Fibroblast of lung (primary cell): Measurements from ENCODE around the gene GPRC5C. TPM values are rescaled to one million over a fixed set of nuclear protein-coding genes. Genes with fewer than 3 reads are reported as not detected.
"Not testable (repeated sequence)": the region's sequence is repeated elsewhere in the genome, so short reads cannot be mapped to it uniquely, and the experiment has no call there.

Experiments
- DNase-seq, 2 donors: peaks; one replicate each; pipeline versions ENCODE4 v3.0.0 to v3.0.0-alpha.2; 2010; ENCODE audit warnings: low read depth in 2 of 2
- H2AFZ ChIP-seq: 2 replicates; pipeline ENCODE4 v1.5.1; 2012; ENCODE audit warnings: low read length, control low read depth, inconsistent platforms
- H3K27ac ChIP-seq: 2 replicates; pipeline ENCODE4 v1.5.1; 2011; ENCODE audit warnings: low read length, control low read depth; ENCODE audit not compliant: insufficient read depth
- H3K27me3 ChIP-seq: 2 replicates; pipeline ENCODE4 v1.5.1; 2011; ENCODE audit warnings: mild to moderate bottlenecking, low read length; ENCODE audit not compliant: control insufficient read depth, insufficient read depth
- H3K36me3 ChIP-seq: 2 replicates; pipeline ENCODE4 v1.5.1; 2011; ENCODE audit warnings: low read length; ENCODE audit not compliant: control insufficient read depth, insufficient read depth
- H3K4me1 ChIP-seq: 2 replicates; pipeline ENCODE4 v1.5.1; 2011; ENCODE audit warnings: low read length; ENCODE audit not compliant: control insufficient read depth, insufficient read depth; ENCODE audit errors: extremely low read depth
- H3K4me2 ChIP-seq: 2 replicates; pipeline ENCODE4 v1.5.1; 2011; ENCODE audit warnings: low read length, control low read depth; ENCODE audit not compliant: insufficient read depth; ENCODE audit errors: extremely low read depth
- H3K4me3 ChIP-seq, 4 experiments: fragments of 200-600 bp in 1 of 4; sonication (generic) in 1 of 4; replicated peaks in 1 of 4; 2 replicates each; pipeline ENCODE4 v1.5.1; 2011 to 2016; ENCODE audit warnings: low read length in 4 of 4, low read depth in 3 of 4, mild to moderate bottlenecking in 3 of 4, control low read depth in 2 of 4, inconsistent platforms in 1 of 4, mixed read lengths in 1 of 4; ENCODE audit not compliant: insufficient read depth in 1 of 4; ENCODE audit errors: control extremely low read depth in 1 of 4
- H3K79me2 ChIP-seq: 2 replicates; pipeline ENCODE4 v1.5.1; 2012; ENCODE audit warnings: mild to moderate bottlenecking, low read length, inconsistent platforms; ENCODE audit not compliant: control insufficient read depth, insufficient read depth
- H3K9ac ChIP-seq: 2 replicates; pipeline ENCODE4 v1.5.1; 2011; ENCODE audit warnings: mild to moderate bottlenecking, low read length, control low read depth; ENCODE audit not compliant: insufficient read depth
- H3K9me3 ChIP-seq: 2 replicates; pipeline ENCODE4 v1.5.1; 2012; ENCODE audit warnings: low read depth, low read length; ENCODE audit not compliant: control insufficient read depth, insufficient read depth
- H4K20me1 ChIP-seq: 2 replicates; pipeline ENCODE4 v1.5.1; 2011; ENCODE audit warnings: low read length; ENCODE audit not compliant: control insufficient read depth, insufficient read depth; ENCODE audit errors: extremely low read depth
- CTCF ChIP-seq, 2 donors: IDR thresholded peaks in 1 of 2; conservative IDR thresholded peaks in 1 of 2; 1 replicate in 1 of 2; 2 replicates in 1 of 2; pipeline ENCODE4 v1.5.1; 2011 to 2012; ENCODE audit warnings: low read length in 2 of 2, control low read depth in 1 of 2, inconsistent platforms in 1 of 2, low read depth in 1 of 2, mild to moderate bottlenecking in 1 of 2
- EZH2 ChIP-seq: IDR thresholded peaks from 2 replicates; pipeline ENCODE4 v1.5.1; 2012; ENCODE audit warnings: low read length, control low read depth, mild to moderate bottlenecking; ENCODE audit errors: missing control alignments
- polyA plus RNA-seq, 2 donors: library from polyadenylated mRNA; depleted of rRNA in 1 of 2; stranded (reverse) in 1 of 2; unstranded in 1 of 2; fragments of >200 nt; gene quantifications; 2 replicates each; pipeline ENCODE4 v1.2.1, GENCODE V29; 2011 to 2012; ENCODE audit warnings: missing spikeins in 1 of 2
- total RNA-seq: library from RNA; depleted of rRNA; stranded (reverse); fragments of >200 nt; gene quantifications from 2 replicates; pipeline ENCODE4 v1.2.1, GENCODE V29; 2014

GPRC5C gene
- total and polyA plus RNA-seq, 2 donors (not counting 1 experiment from before 2014, with no cell fraction given), result 0.11 to 1.5 TPM

- no peak for DNase-seq
- Histone ChIP-seq H4K20me1 (no peaks in the 10 kb centered on the region), H3K4me3 (no peak overlapping the region), H2AFZ (no peak overlapping the region), H3K4me1 (no peaks in the 10 kb centered on the region), H3K9me3 (no peaks in the 10 kb centered on the region), H3K4me2 (no peak overlapping the region), H3K36me3 (no peaks in the 10 kb centered on the region), H3K27ac (no peak overlapping the region), H3K27me3 (no peaks in the 10 kb centered on the region), H3K9ac (no peak overlapping the region), H3K79me2 (no peaks in the 10 kb centered on the region)
- TF ChIP-seq EZH2, result no peak
- TF ChIP-seq CTCF (conservative IDR thresholded peaks at IDR 0.05 in 1 of 2, IDR thresholded peaks at IDR 0.05 in 1 of 2; ENCODE audit: low read depth in 1 of 2, low read length in 2 of 2), result no peak
Measured at GRCh38 chr17:74485022-74485743, 53.3 kb downstream of the GPRC5C start.

GRCh38 chr17:74485841-74486240 is 54.0 kb downstream of the GPRC5C start:
- H3K4me3 ChIP-seq, result no peak overlapping the region
- TF ChIP-seq EZH2 (no peak), CTCF (conservative IDR thresholded peaks at IDR 0.05 in 1 of 2, IDR thresholded peaks at IDR 0.05 in 1 of 2; ENCODE audit: low read depth in 1 of 2, low read length in 2 of 2) (no peak)
- no peak for DNase-seq
- H3K27ac ChIP-seq, result no peak overlapping the region
- H4K20me1 ChIP-seq, result no peaks in the 10 kb centered on the region
- H3K9me3 ChIP-seq, result no peaks in the 10 kb centered on the region
- H3K27me3 ChIP-seq, result no peaks in the 10 kb centered on the region
- no peaks in the 10 kb centered on the region for H3K79me2 ChIP-seq
- no peaks in the 10 kb centered on the region for H3K36me3 ChIP-seq
- H2AFZ ChIP-seq, result no peak overlapping the region
- H3K4me1 ChIP-seq, result no peaks in the 10 kb centered on the region
- H3K4me2 ChIP-seq, result no peak overlapping the region
- no peak overlapping the region for H3K9ac ChIP-seq

GRCh38 chr17:74488276-74488675 is 56.4 kb downstream of the GPRC5C start:
- not testable (repeated sequence) for H2AFZ ChIP-seq

More at GRCh38 chr17:74488276-74488675, 56.4 kb downstream of the GPRC5C start:
- H3K36me3 ChIP-seq, H3K9ac ChIP-seq, H3K4me2 ChIP-seq, H3K4me3 ChIP-seq, H3K79me2 ChIP-seq, H3K9me3 ChIP-seq, H3K4me1 ChIP-seq, H4K20me1 ChIP-seq, H3K27ac ChIP-seq, DNase-seq, H3K27me3 ChIP-seq: not testable (repeated sequence)
